Measurements from ENCODE around the gene SLC22A31. TPM values are rescaled to one million over a fixed set of nuclear protein-coding genes. Genes with fewer than 3 reads are reported as not detected.
A peak's percentile ranks its signal among the peaks of the same experiment; 100 is the strongest.

The SLC22A31 gene
- total and polyA plus RNA-seq, 12 donors: 0.20 to 0.36 TPM; not detected in 10

GRCh38 chr16:89241187-89242007, 41.1 kb upstream of the SLC22A31 start:
- intact Hi-C loops (cut with DNase I): loop anchor here in 2 of 10 donors (5.0 kb wide), 2 partner anchors 266 to 321 kb away; partner anchors contain the start of genes RPL13 (in 1 of the 2) and SPG7 (in 1 of the 2)
- Histone ChIP-seq H3K9me3 (no peaks in the 10 kb centered on the region), H3K4me3 (peak overlapping the region; percentile 7 to 91 (median 69)), H3K27ac (peak overlapping the region; percentile 77 to 99 (median 92)), H3K4me1 (peaks cover 0 to 17% (median 11%) of the 10 kb centered on the region in 9 donors), H3K36me3 (peaks cover 0 to 6% (median 0%) of the 10 kb centered on the region in 9 donors), H3K27me3 (peaks cover 0 to under 1% (median 0%) of the 10 kb centered on the region in 7 donors)
- DNase-seq: peak; percentile 62 to 72
- peak; percentile 74 to 84 (median 80) for ATAC-seq
- 5 to 6% methylated on average over 36 to 37 of the region's 39 CpGs for WGBS, 2 donors
- TF ChIP-seq CTCF (IDR thresholded peaks at IDR 0.05): no peak

GRCh38 chr16:89237733-89238132, 37.4 kb upstream of the SLC22A31 start:
- Histone ChIP-seq H3K9me3 (no peaks in the 10 kb centered on the region), H3K36me3 (peaks cover 0 to 39% (median 0%) of the 10 kb centered on the region in 9 donors), H3K4me1 (peaks cover 0 to 17% (median 11%) of the 10 kb centered on the region in 9 donors), H3K27me3 (no peaks in the 10 kb centered on the region), H3K4me3 (no peak overlapping the region), H3K27ac (no peak overlapping the region)
- DNase-seq: no peak
- intact Hi-C loops (cut with DNase I): no loop called here
- ATAC-seq: no peak
- WGBS, 2 donors: 81 to 87% methylated on average over 3 of the region's 3 CpGs
- no peak for TF ChIP-seq CTCF (IDR thresholded peaks at IDR 0.05)

- TF ChIP-seq CTCF (IDR thresholded peaks at IDR 0.05): no peak
- intact Hi-C loops (cut with DNase I): no loop called here
- 93 to 96% methylated on average over 16 of the region's 16 CpGs for WGBS, 2 donors
These were observed 33.5 kb upstream of the SLC22A31 start for GRCh38 chr16:89233678-89234490.

GRCh38 chr16:89232107-89232506, 31.8 kb upstream of the SLC22A31 start:
- Histone ChIP-seq H3K27me3 (no peaks in the 10 kb centered on the region), H3K4me3 (no peak overlapping the region), H3K27ac (no peak overlapping the region), H3K4me1 (peaks cover 0 to 6% (median 0%) of the 10 kb centered on the region in 9 donors), H3K36me3 (peaks cover 6 to 90% (median 26%) of the 10 kb centered on the region in 9 donors), H3K9me3 (peaks cover 0 to 30% (median 3%) of the 10 kb centered on the region in 11 donors)
- intact Hi-C loops (cut with DNase I): no loop called here
- WGBS, 2 donors: 35 to 63% methylated on average over 2 of the region's 2 CpGs
- no peak for ATAC-seq
- TF ChIP-seq CTCF (IDR thresholded peaks at IDR 0.05): no peak
- no peak for DNase-seq

More at GRCh38 chr16:89233678-89234490, 33.5 kb upstream of the SLC22A31 start:
- DNase-seq (no peak), ATAC-seq (no peak)
- Histone ChIP-seq H3K9me3 (peaks cover 0 to 12% (median 0%) of the 10 kb centered on the region in 11 donors), H3K27me3 (no peaks in the 10 kb centered on the region), H3K4me3 (no peak overlapping the region), H3K4me1 (peaks cover 0 to 6% (median 0%) of the 10 kb centered on the region in 9 donors), H3K27ac (peak overlapping the region in 1 of 10 donors; percentile 20), H3K36me3 (peaks cover 0 to 72% (median 8%) of the 10 kb centered on the region in 9 donors)
